H1 (cell line): ENCODE results near the gene TFF3. TPM values are rescaled to one million over a fixed set of nuclear protein-coding genes. Genes with fewer than 3 reads are reported as not detected.
A peak's percentile ranks its signal among the peaks of the same experiment; 100 is the strongest.

Experiments used
- CTCF ChIA-PET: fragments of 300-600 bp; sonication (Branson Sonifier 250); formaldehyde crosslinking; loops from one replicate; lab custom pipeline; 2021; ENCODE audit not compliant: partially characterized antibody; lab: Charles Lee
- POLR2A ChIA-PET: fragments of 300-600 bp; sonication (Branson Sonifier 250); formaldehyde crosslinking; loops from one replicate; lab custom pipeline; 2021; ENCODE audit warnings: inconsistent platforms; ENCODE audit not compliant: partially characterized antibody; lab: Charles Lee
- DNase-seq, 2 experiments: peaks; one replicate each; pipeline versions ENCODE4 v3.0.0 to v3.0.0-alpha.2; 2010 to 2022; ENCODE audit warnings: low spot score in 2 of 2, low read depth in 1 of 2, mixed read lengths in 1 of 2
- FAIRE-seq: peaks from 2 replicates; lab custom pipeline; 2011; peaks lifted over from hg19 to GRCh38; lab: Jason Lieb, UNC
- H2AFZ ChIP-seq: 2 replicates; pipeline ENCODE4 v1.8.1; 2012; ENCODE audit warnings: low read length, inconsistent platforms
- H2AK5ac ChIP-seq: 2 replicates; pipeline ENCODE4 v1.6.1; 2013; ENCODE audit warnings: low read depth, low read length
- H2BK120ac ChIP-seq: replicated peaks from 2 replicates; pipeline ENCODE3; 2013; ENCODE audit warnings: low read depth, low read length, inconsistent platforms
- H2BK12ac ChIP-seq: 2 replicates; pipeline ENCODE4 v1.6.1; 2013; ENCODE audit warnings: low read depth, low read length
- H2BK15ac ChIP-seq: 2 replicates; pipeline ENCODE4 v1.6.1; 2013; ENCODE audit warnings: low read length
- H2BK20ac ChIP-seq: 2 replicates; pipeline ENCODE4 v1.6.1; 2013; ENCODE audit warnings: low read length
- H2BK5ac ChIP-seq: 2 replicates; pipeline ENCODE4 v1.6.1; 2013; ENCODE audit warnings: low read depth, low read length
- H3K14ac ChIP-seq: 2 replicates; pipeline ENCODE4 v1.6.1; 2013; ENCODE audit warnings: inconsistent platforms; ENCODE audit not compliant: insufficient read length
- H3K18ac ChIP-seq: 2 replicates; pipeline ENCODE4 v1.6.1; 2013; ENCODE audit warnings: low read length; ENCODE audit errors: extremely low read depth
- H3K23ac ChIP-seq: 2 replicates; pipeline ENCODE4 v1.6.1; 2013; ENCODE audit warnings: inconsistent platforms; ENCODE audit not compliant: insufficient read length
- H3K23me2 ChIP-seq: 2 replicates; pipeline ENCODE4 v1.6.1; 2013; ENCODE audit warnings: low read depth, low read length
- H3K27ac ChIP-seq: 2 replicates; pipeline ENCODE4 v1.6.1; 2011; ENCODE audit warnings: low read depth, low read length, inconsistent platforms
- H3K27me3 ChIP-seq, 4 experiments: replicated peaks in 1 of 4; 1 replicate in 1 of 4; 2 replicates in 3 of 4; pipeline versions ENCODE4 v1.6.1 to v1.8.1; 2011 to 2013; ENCODE audit warnings: low read length in 3 of 4, mild to moderate bottlenecking in 3 of 4, inconsistent platforms in 2 of 4, mixed read lengths in 2 of 4, moderate library complexity in 1 of 4; ENCODE audit not compliant: control insufficient read depth in 3 of 4, insufficient read depth in 3 of 4; ENCODE audit errors: extremely low read depth in 1 of 4
- H3K36me3 ChIP-seq, 4 experiments: 2 replicates each; pipeline versions ENCODE4 v1.6.1 to v1.8.1; 2011 to 2013; ENCODE audit warnings: mild to moderate bottlenecking in 4 of 4, low read length in 3 of 4, moderate library complexity in 2 of 4, control low read depth in 1 of 4, inconsistent platforms in 1 of 4; ENCODE audit not compliant: insufficient read depth in 4 of 4, control insufficient read depth in 2 of 4
- H3K4ac ChIP-seq: replicated peaks from 2 replicates; pipeline ENCODE3; 2013; ENCODE audit warnings: low read length, low read depth, mixed read lengths, inconsistent platforms; ENCODE audit not compliant: insufficient read length
- H3K4me1 ChIP-seq, 4 experiments: replicated peaks in 1 of 4; 1 replicate in 1 of 4; 2 replicates in 3 of 4; pipeline versions ENCODE4 v1.6.1 to v1.8.1; 2011 to 2013; ENCODE audit warnings: low read length in 3 of 4, inconsistent platforms in 2 of 4, mixed read lengths in 1 of 4; ENCODE audit not compliant: insufficient read depth in 4 of 4, control insufficient read depth in 3 of 4
- H3K4me2 ChIP-seq, 2 experiments: 2 replicates each; pipeline versions ENCODE4 v1.6.1 to v1.8.1; 2011 to 2013; ENCODE audit warnings: low read depth in 2 of 2, low read length in 2 of 2, control low read depth in 1 of 2, inconsistent platforms in 1 of 2, mild to moderate bottlenecking in 1 of 2; ENCODE audit not compliant: insufficient read depth in 1 of 2
- H3K4me3 ChIP-seq, 4 experiments: fragments of 200-600, 300-600 bp in 1 of 4; sonication (generic), shearing (Covaris generic), sonication (Bioruptor Twin) in 1 of 4; 2 replicates each; pipeline versions ENCODE4 v1.5.1 to v1.8.1; 2011 to 2016; ENCODE audit warnings: low read length in 4 of 4, low read depth in 3 of 4, control low read depth in 2 of 4, inconsistent platforms in 2 of 4, mild to moderate bottlenecking in 2 of 4, mixed read lengths in 1 of 4, moderate library complexity in 1 of 4; ENCODE audit not compliant: insufficient read depth in 2 of 4; ENCODE audit errors: extremely low read depth in 1 of 4
- H3K56ac ChIP-seq: replicated peaks from 2 replicates; pipeline ENCODE3; 2013; ENCODE audit warnings: low read depth, mild to moderate bottlenecking, mixed read lengths, low read length, inconsistent platforms; ENCODE audit not compliant: insufficient read length
- H3K79me1 ChIP-seq: 2 replicates; pipeline ENCODE4 v1.6.1; 2013; ENCODE audit warnings: low read depth, low read length, control low read depth
- H3K79me2 ChIP-seq, 2 experiments: 2 replicates each; pipeline versions ENCODE4 v1.6.1 to v1.8.1; 2012 to 2013; ENCODE audit warnings: low read length in 2 of 2, mild to moderate bottlenecking in 2 of 2, inconsistent platforms in 1 of 2; ENCODE audit not compliant: insufficient read depth in 2 of 2, control insufficient read depth in 1 of 2
- H3K9ac ChIP-seq, 4 experiments: replicated peaks in 1 of 4; 1 replicate in 1 of 4; 2 replicates in 3 of 4; pipeline versions ENCODE4 v1.6.1 to v1.8.1; 2011 to 2013; ENCODE audit warnings: low read depth in 3 of 4, low read length in 3 of 4, control low read depth in 2 of 4, mild to moderate bottlenecking in 2 of 4, moderate library complexity in 2 of 4, inconsistent platforms in 1 of 4; ENCODE audit errors: extremely low read depth in 1 of 4
- H3K9me3 ChIP-seq, 2 experiments: 2 replicates each; pipeline versions ENCODE4 v1.6.1 to v1.8.1; 2012 to 2013; ENCODE audit warnings: mild to moderate bottlenecking in 2 of 2, moderate library complexity in 2 of 2, control low read depth in 1 of 2, inconsistent platforms in 1 of 2, low read depth in 1 of 2, low read length in 1 of 2, mixed read lengths in 1 of 2; ENCODE audit not compliant: insufficient read depth in 2 of 2
- H4K20me1 ChIP-seq, 2 experiments: replicated peaks in 1 of 2; 2 replicates each; pipeline versions ENCODE3 to v1.8.1; 2011 to 2013; ENCODE audit warnings: inconsistent platforms in 2 of 2, low read length in 2 of 2, mild to moderate bottlenecking in 1 of 2; ENCODE audit not compliant: insufficient read depth in 2 of 2, control insufficient read depth in 1 of 2
- H4K5ac ChIP-seq: 2 replicates; pipeline ENCODE4 v1.6.1; 2013; ENCODE audit warnings: low read length, low read depth, mixed read lengths, inconsistent platforms; ENCODE audit not compliant: insufficient read length
- H4K8ac ChIP-seq: 2 replicates; pipeline ENCODE4 v1.8.0; 2013; ENCODE audit warnings: mild to moderate bottlenecking, moderate library complexity, low read length, inconsistent platforms; ENCODE audit not compliant: insufficient read depth; ENCODE audit errors: extremely low read depth
- H4K91ac ChIP-seq: replicated peaks from 2 replicates; pipeline ENCODE3; 2013; ENCODE audit warnings: low read length, mixed read lengths, inconsistent platforms; ENCODE audit not compliant: insufficient read length
- CBX8 ChIP-seq: fragments of 300-800, 300-1000 bp; sonication (generic); IDR thresholded peaks from 2 replicates; pipeline ENCODE4 v1.7.1; 2016; ENCODE audit warnings: low read depth, low read length, borderline replicate concordance
- CHD1 ChIP-seq: IDR thresholded peaks from 2 replicates; pipeline ENCODE4 v1.6.1; 2012; ENCODE audit warnings: low read depth, low read length, improper control_type of control experiment
- CTCF ChIP-seq, 3 experiments: IDR thresholded peaks; 1 replicate in 2 of 3; 2 replicates in 1 of 3; pipeline versions ENCODE4 v1.5.1 to v1.6.1; 2011; ENCODE audit warnings: low read length in 3 of 3, mild to moderate bottlenecking in 3 of 3, inconsistent platforms in 2 of 3, low read depth in 1 of 3, moderate library complexity in 1 of 3; ENCODE audit not compliant: insufficient read depth in 1 of 3; ENCODE audit errors: control extremely low read depth in 1 of 3
- EZH2 ChIP-seq: fragments of 200-600 bp; sonication (generic); IDR thresholded peaks from 2 replicates; pipeline ENCODE4 v1.7.1; 2012; ENCODE audit warnings: low read depth, mild to moderate bottlenecking, moderate library complexity, low read length, inconsistent platforms; ENCODE audit not compliant: severe bottlenecking
- KDM1A ChIP-seq: fragments of 200-600, 300-600 bp; sonication (generic); IDR thresholded peaks from 2 replicates; pipeline ENCODE4 v1.7.1; 2016; ENCODE audit warnings: mild to moderate bottlenecking, low read length, borderline replicate concordance
- POLR2AphosphoS5 ChIP-seq: IDR thresholded peaks from 2 replicates; pipeline ENCODE4 v1.6.1; 2011; ENCODE audit warnings: low read depth, low read length
- SAP30 ChIP-seq: fragments of 300-600 bp; sonication (generic); IDR thresholded peaks from 2 replicates; pipeline ENCODE4 v1.7.1; 2012; ENCODE audit warnings: low read length, moderate library complexity, mild to moderate bottlenecking, inconsistent platforms; ENCODE audit not compliant: insufficient read depth, insufficient replicate concordance
- USF2 ChIP-seq: IDR thresholded peaks from 2 replicates; pipeline ENCODE4 v1.6.1; 2011; ENCODE audit warnings: low read length, improper control_type of control experiment
- WGBS, 2 experiments: shearing (Covaris generic) in 1 of 2; methylation state at CpG; one replicate each; pipeline versions ENCODE4 v1.1.6 to v1.1.7; 2013 to 2015; ENCODE audit warnings: low lambda C conversion rate in 2 of 2, mixed read lengths in 2 of 2, inconsistent platforms in 1 of 2, low coverage in 1 of 2, missing lambda C conversion rate in 1 of 2; ENCODE audit not compliant: insufficient replicate concordance in 2 of 2, insufficient coverage in 1 of 2, insufficient read length in 1 of 2; ENCODE audit errors: extremely low coverage in 1 of 2, missing lambda C conversion rate in 1 of 2; 5-methylcytosine and 5-hydroxymethylcytosine counted together
- polyA plus RNA-seq, 7 experiments: library from polyadenylated mRNA; depleted of rRNA in 3 of 7; stranded (reverse) in 5 of 7; unstranded in 2 of 7; fragments of >200 nt in 5 of 7; fragments of 200-250 nt in 2 of 7; gene quantifications; 1 replicate in 5 of 7; 2 replicates in 1 of 7; 4 replicates in 1 of 7; pipeline versions ENCODE4 v1.2.1 to v1.2.3, GENCODE V29; 2011 to 2013; ENCODE audit warnings: missing spikeins in 2 of 7, mixed read lengths in 2 of 7
- total RNA-seq: library from RNA; stranded (reverse); fragmentation: NEBNext Ultra II Directional; extraction: Animal tissue kit (Norgen Biotek cat#: 25700); gene quantifications from 2 replicates; pipeline ENCODE4 v1.2.1, GENCODE V29; 2021

The TFF3 gene
- total and polyA plus RNA-seq, 2 of the 8 experiments (the other 6 are each of a cell fraction or from before 2014, with no cell fraction given) = 1.7 to 6.7 TPM

- H3K23me2 ChIP-seq = peaks cover 16% of the 10 kb centered on the region; the same call in 1 of the 2 replicates
- no peak overlapping the region for H2BK12ac ChIP-seq
- no peak overlapping the region for H2BK120ac ChIP-seq
- no peak overlapping the region for H2BK5ac ChIP-seq
- FAIRE-seq (no peak), DNase-seq (no peak)
- no peak overlapping the region for H3K56ac ChIP-seq
- no peak overlapping the region for H3K4ac ChIP-seq
- H3K14ac ChIP-seq = no peak overlapping the region
- no peak overlapping the region for H3K18ac ChIP-seq
- no peak overlapping the region for H2AK5ac ChIP-seq
- H3K36me3 ChIP-seq = no peaks in the 10 kb centered on the region; a peak in 1 of 8 replicates
- no peak overlapping the region for H2BK20ac ChIP-seq
- H3K27me3 ChIP-seq = no peaks in the 10 kb centered on the region; a peak in 1 of 7 replicates
- H3K4me3 ChIP-seq = no peak overlapping the region
- CTCF ChIA-PET = interaction anchor here (1.4 to 2.1 kb wide), 2 partner anchors 31 to 144 kb away, joined by 4 to 13 read pairs; no protein-coding TSS in a partner anchor
- H4K8ac ChIP-seq = no peak overlapping the region
- 0 out of 2 replicates have a peak overlapping the region, but pooled peaks have one; percentile 29 for H2BK15ac ChIP-seq
- H3K23ac ChIP-seq = no peak overlapping the region
- peaks cover 8% of the 10 kb centered on the region for H3K79me1 ChIP-seq
- no peaks in the 10 kb centered on the region for H3K79me2 ChIP-seq
- no peak overlapping the region for H3K4me2 ChIP-seq
- no peaks in the 10 kb centered on the region; a peak in 1 of 7 replicates for H3K4me1 ChIP-seq
- H3K27ac ChIP-seq = no peak overlapping the region
- POLR2A ChIA-PET = no interaction called here
- no peak overlapping the region for H4K5ac ChIP-seq
- no peak overlapping the region for H3K9ac ChIP-seq
- 89% methylated on average over 18 of the region's 18 CpGs; no CpG with 5 or more reads in 1 of the 2 experiments for WGBS, 2 experiments
- peaks cover 0 to 5% of the 10 kb centered on the region in 2 experiments; a peak in 2 of 4 replicates for H3K9me3 ChIP-seq
- H4K91ac ChIP-seq = no peak overlapping the region
- H2AFZ ChIP-seq = no peak overlapping the region
- H4K20me1 ChIP-seq = peaks cover 0 to 11% of the 10 kb centered on the region in 2 experiments
- no peak for TF ChIP-seq POLR2AphosphoS5
- TF ChIP-seq USF2 = no peak
- no peak for TF ChIP-seq EZH2
- TF ChIP-seq SAP30 = no peak
- TF ChIP-seq KDM1A = no peak
- TF ChIP-seq CTCF (IDR thresholded peaks at IDR 0.05; ENCODE audit: control extremely low read depth in 1 of 3, insufficient read depth in 1 of 3, low read depth in 1 of 3, low read length in 3 of 3) = no peak
- TF ChIP-seq CBX8 = no peak
- no peak for TF ChIP-seq CHD1
Observed at GRCh38 chr21:42289926-42290325, 25.3 kb downstream of the TFF3 start.
